ENCODE results near the gene YTHDC2. TPM values are rescaled to one million over a fixed set of nuclear protein-coding genes. Genes with fewer than 3 reads are reported as not detected.
A peak's percentile ranks its signal among the peaks of the same experiment; 100 is the strongest.

The YTHDC2 gene
- total RNA-seq, 1 donor: 32.6 TPM

DNA sequence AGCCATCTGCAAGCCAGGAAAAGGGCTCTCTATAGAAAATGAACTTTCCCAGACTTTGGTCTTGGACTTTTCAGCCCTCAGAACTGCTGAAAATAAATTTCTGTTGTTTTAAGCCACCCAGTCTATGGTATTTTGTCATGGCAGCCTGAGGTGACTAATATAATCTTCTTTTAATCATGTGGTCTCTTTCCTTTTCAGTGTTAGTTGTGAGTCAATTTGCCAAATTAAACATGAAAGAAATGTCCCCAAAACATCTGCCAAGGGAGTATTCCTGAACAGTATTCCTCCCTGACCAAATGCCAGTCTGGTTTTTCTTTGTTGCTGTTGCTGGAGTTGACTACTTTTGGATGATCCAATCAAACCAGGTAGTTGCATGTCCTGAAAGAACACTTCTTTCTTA is 4.7 kb upstream of the YTHDC2 start:
- TF ChIP-seq CTCF (IDR thresholded peaks at IDR 0.05; ENCODE audit: extremely low read depth, low read depth, low read length): no peak
- H3K4me1 ChIP-seq (ENCODE audit: insufficient read depth, low read length): no peaks in the 10 kb centered on the region
- DNase-seq (ENCODE audit: insufficient read length, low spot score, missing footprints): no peak

GRCh38 chr5:113510836-113511451 is 2.5 kb upstream of the YTHDC2 start:
- Histone ChIP-seq H3K36me3 (ENCODE audit: insufficient read depth, low read length) (no peaks in the 10 kb centered on the region), H3K9me3 (ENCODE audit: low read depth, low read length) (no peaks in the 10 kb centered on the region), H3K4me1 (ENCODE audit: insufficient read depth, low read length) (peaks cover 11% of the 10 kb centered on the region), H3K27ac (ENCODE audit: low read depth, low read length) (no peak overlapping the region), H3K79me2 (ENCODE audit: insufficient read depth, low read length) (peaks cover 29% of the 10 kb centered on the region), H3K4me3 (ENCODE audit: insufficient read depth, low read length) (no peak overlapping the region), H2AFZ (ENCODE audit: low read length) (no peak overlapping the region), H3K4me2 (ENCODE audit: insufficient read depth, low read length) (no peak overlapping the region), H3K27me3 (ENCODE audit: insufficient read depth, low read length) (peaks cover 5% of the 10 kb centered on the region), H4K20me1 (ENCODE audit: insufficient read depth, low read length) (peaks cover 4% of the 10 kb centered on the region)
- no peak for DNase-seq (ENCODE audit: insufficient read length, low spot score, missing footprints)
- peak; percentile 59 for TF ChIP-seq CTCF (IDR thresholded peaks at IDR 0.05; ENCODE audit: extremely low read depth, low read depth, low read length)

More for the DNA sequence above, 4.7 kb upstream of the YTHDC2 start:
- Histone ChIP-seq H3K9me3 (ENCODE audit: low read depth, low read length) (no peaks in the 10 kb centered on the region), H3K79me2 (ENCODE audit: insufficient read depth, low read length) (peaks cover 10% of the 10 kb centered on the region), H3K27me3 (ENCODE audit: insufficient read depth, low read length) (peaks cover 8% of the 10 kb centered on the region), H4K20me1 (ENCODE audit: insufficient read depth, low read length) (no peaks in the 10 kb centered on the region), H3K27ac (ENCODE audit: low read depth, low read length) (no peak overlapping the region), H2AFZ (ENCODE audit: low read length) (no peak overlapping the region), H3K4me2 (ENCODE audit: insufficient read depth, low read length) (no peak overlapping the region), H3K4me3 (ENCODE audit: insufficient read depth, low read length) (no peak overlapping the region), H3K36me3 (ENCODE audit: insufficient read depth, low read length) (no peaks in the 10 kb centered on the region)

GRCh38 chr5:113512341-113512740 is 1.2 kb upstream of the YTHDC2 start:
- H4K20me1 ChIP-seq (ENCODE audit: insufficient read depth, low read length): peaks cover 4% of the 10 kb centered on the region
- H3K9me3 ChIP-seq (ENCODE audit: low read depth, low read length): no peaks in the 10 kb centered on the region
- TF ChIP-seq CTCF (IDR thresholded peaks at IDR 0.05; ENCODE audit: extremely low read depth, low read depth, low read length): no peak
- H3K79me2 ChIP-seq (ENCODE audit: insufficient read depth, low read length): peaks cover 40% of the 10 kb centered on the region
- H2AFZ ChIP-seq (ENCODE audit: low read length): no peak overlapping the region
- H3K4me3 ChIP-seq (ENCODE audit: insufficient read depth, low read length): no peak overlapping the region
- peaks cover 11% of the 10 kb centered on the region for H3K4me1 ChIP-seq (ENCODE audit: insufficient read depth, low read length)
- peaks cover under 1% of the 10 kb centered on the region for H3K27me3 ChIP-seq (ENCODE audit: insufficient read depth, low read length)
- no peak overlapping the region for H3K27ac ChIP-seq (ENCODE audit: low read depth, low read length)
- H3K36me3 ChIP-seq (ENCODE audit: insufficient read depth, low read length): no peaks in the 10 kb centered on the region
- no peak for DNase-seq (ENCODE audit: insufficient read length, low spot score, missing footprints)
- H3K4me2 ChIP-seq (ENCODE audit: insufficient read depth, low read length): no peak overlapping the region

DNA sequence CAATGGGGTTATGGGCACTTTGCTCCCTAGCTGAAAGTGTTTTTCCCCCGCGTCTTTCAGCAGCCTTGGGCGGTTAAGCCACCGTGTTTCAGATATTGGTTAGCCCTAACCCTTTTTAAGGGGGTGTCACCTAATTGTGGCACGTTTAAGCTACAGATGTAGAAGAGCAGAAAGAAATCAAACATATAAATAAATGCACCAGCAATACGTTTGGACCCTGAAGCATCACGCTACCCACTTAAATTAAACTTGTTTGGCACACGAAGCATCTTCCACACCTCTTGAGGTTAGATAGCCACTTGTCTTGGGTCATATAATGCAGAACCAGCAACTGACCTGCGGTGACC is 768 bp downstream of the YTHDC2 start:
- H3K4me1 ChIP-seq (ENCODE audit: insufficient read depth, low read length): peaks cover 11% of the 10 kb centered on the region
- peak overlapping the region; percentile 97 for H2AFZ ChIP-seq (ENCODE audit: low read length)
- peak overlapping the region; percentile 94 for H3K4me3 ChIP-seq (ENCODE audit: insufficient read depth, low read length)
- H3K27me3 ChIP-seq (ENCODE audit: insufficient read depth, low read length): no peaks in the 10 kb centered on the region
- peaks cover 54% of the 10 kb centered on the region for H3K79me2 ChIP-seq (ENCODE audit: insufficient read depth, low read length)
- DNase-seq (ENCODE audit: insufficient read length, low spot score, missing footprints): no peak
- no peaks in the 10 kb centered on the region for H3K9me3 ChIP-seq (ENCODE audit: low read depth, low read length)
- H4K20me1 ChIP-seq (ENCODE audit: insufficient read depth, low read length): peaks cover 4% of the 10 kb centered on the region
- no peak for TF ChIP-seq CTCF (IDR thresholded peaks at IDR 0.05; ENCODE audit: extremely low read depth, low read depth, low read length)
- peak overlapping the region; percentile 96 for H3K27ac ChIP-seq (ENCODE audit: low read depth, low read length)
- no peaks in the 10 kb centered on the region for H3K36me3 ChIP-seq (ENCODE audit: insufficient read depth, low read length)
- H3K4me2 ChIP-seq (ENCODE audit: insufficient read depth, low read length): peak overlapping the region; percentile 100
